ENCODE data around the gene CXCL6.

Gene CXCL6

GRCh38 chr4:73843369-73843768 is 6.9 kb downstream of the CXCL6 start:
- no peak for DNase-seq (ENCODE audit: low spot score)

DNA sequence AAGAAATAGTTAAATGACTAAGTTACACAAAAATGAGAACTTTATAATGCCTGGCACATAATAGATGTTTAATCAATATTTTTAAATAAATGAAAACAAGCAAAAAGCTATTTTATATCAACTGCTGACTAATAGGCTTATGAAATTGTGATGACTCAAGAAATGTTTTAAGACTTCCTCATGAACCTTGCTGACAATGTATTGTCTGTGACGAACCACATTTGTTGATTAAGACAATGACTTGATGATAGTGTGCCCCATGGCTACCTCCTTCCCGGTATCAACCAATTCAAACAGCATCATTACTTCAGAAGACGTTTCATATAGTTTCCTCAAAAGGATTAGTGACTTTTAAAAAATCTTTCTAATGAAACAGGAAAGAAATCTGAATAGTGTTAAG is 7.9 kb downstream of the CXCL6 start:
- DNase-seq (ENCODE audit: low spot score) = no peak

GRCh38 chr4:73844806-73845205 is 8.3 kb downstream of the CXCL6 start:
- no peak for DNase-seq (ENCODE audit: low spot score)

GRCh38 chr4:73847526-73848182 is 11.2 kb downstream of the CXCL6 start:
- no peak for DNase-seq (ENCODE audit: low spot score)

DNA sequence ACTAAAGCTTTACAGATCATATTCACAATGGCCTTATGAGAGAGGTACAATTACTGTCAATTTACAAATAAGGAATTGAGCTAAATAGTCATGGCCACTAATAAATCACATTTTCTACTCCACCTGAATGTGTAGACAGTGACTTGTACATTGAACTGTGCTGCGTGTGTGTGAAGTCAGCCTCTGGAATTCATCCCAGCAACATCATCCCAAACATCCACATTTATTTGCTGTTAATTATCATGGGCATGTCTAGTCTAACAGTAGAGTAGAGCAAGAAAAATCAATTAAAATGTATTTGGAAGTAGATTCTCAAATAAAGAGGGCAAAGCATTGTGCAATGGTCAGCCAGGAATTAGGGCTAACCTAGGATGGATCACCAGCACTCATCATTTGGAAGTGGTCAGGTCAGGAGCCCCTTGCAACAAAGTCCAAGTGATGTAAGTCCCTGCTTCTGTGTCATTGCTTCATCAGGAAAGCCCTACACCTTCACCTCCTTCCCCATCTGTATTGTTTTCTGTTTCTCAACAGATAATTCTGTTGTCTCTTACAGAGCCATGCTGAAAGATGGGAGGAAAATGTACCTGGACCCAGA is 11.8 kb downstream of the CXCL6 start:
- no peak for DNase-seq (ENCODE audit: low spot score)

DNA sequence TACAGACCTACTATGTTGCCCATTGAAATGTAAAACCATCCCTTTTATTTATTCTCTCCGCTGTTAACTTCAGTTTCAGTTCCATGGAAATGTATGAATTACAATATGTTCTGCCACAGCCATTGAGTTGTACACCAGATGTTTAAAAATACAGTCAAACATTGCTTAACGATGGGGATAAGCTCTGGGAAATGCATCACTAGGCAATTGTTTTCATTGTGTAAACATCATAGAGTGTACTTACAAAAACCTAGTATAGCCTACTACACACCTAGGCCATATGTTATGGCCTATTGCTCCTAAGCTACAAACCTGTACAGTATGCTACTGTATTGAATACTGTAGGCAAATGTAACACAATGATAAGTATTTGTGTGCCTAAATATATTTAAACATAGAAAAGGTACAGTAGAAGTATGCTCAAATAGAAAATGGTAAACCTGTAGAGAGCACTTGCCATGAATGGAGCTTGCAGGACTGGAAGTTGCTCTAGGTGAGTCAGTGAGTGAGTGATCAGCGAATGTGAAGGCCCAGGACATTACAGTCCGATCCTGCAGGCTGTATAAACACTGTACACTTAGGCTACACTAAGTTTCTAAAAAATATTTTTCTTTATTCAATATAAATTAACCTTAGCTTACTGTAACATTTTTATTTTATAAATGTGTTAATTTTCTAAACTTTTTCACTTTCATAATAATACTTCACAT is 13.9 kb downstream of the CXCL6 start:
- no peak for DNase-seq (ENCODE audit: low spot score)

GRCh38 chr4:73851293-73851692 is 14.8 kb downstream of the CXCL6 start:
- DNase-seq (ENCODE audit: low spot score) = no peak

DNA sequence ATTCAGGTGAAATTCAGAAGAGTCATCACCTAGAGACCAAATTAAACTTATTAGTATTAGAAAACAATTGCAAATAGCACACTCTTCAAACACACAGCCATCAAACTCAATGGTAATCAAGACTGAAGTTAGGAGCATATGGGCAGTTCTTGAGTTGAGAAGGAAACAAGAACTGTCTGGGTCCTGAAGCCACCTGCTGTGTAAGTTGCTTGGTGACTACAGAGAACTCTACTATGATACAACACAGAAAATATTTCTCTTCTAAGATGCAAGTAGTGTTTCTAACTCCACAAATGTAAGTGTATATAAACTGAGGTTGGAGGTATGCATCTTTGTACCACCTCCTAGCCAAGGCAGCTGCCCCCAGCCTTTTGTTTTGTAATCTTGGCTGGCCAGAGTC is 16.3 kb downstream of the CXCL6 start:
- DNase-seq (ENCODE audit: low spot score) = no peak

- no peak for DNase-seq (ENCODE audit: low spot score)
Observed at GRCh38 chr4:73853246-73853704, 16.8 kb downstream of the CXCL6 start, which contains the start of gene PF4V1. PF4V1 (plus strand) TSS chr4:73853296; CDS start chr4:73853363, 67 bp downstream.

DNA sequence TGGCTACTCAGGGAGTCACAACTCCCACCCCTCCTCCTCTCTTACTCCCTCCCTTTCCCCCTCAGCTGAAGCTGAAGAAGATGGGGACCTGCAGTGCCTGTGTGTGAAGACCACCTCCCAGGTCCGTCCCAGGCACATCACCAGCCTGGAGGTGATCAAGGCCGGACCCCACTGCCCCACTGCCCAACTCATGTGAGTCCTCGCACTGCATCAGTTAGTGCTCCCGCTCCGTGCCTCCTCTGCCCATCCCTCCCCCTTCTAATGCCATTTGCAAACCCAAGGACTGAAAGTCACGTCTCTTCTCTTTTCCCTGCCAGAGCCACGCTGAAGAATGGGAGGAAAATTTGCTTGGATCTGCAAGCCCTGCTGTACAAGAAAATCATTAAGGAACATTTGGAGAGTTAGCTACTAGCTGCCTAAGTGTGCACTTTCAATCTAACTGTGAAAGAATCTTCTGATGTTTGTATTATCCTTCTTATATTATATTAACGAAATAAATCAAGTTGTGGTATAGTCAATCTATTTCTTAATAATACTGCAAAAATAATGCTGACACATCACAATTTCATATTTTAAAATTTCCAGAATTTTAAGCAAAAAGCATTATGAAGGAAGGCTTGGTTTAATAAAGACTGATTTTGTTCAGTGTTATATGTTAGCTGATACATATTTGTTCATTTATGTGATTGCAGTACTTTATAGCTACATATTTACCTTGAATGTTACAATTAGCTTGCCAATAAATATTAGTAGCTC is 17.4 kb downstream of the CXCL6 start:
- no peak for DNase-seq (ENCODE audit: low spot score)

- DNase-seq (ENCODE audit: low spot score) = no peak
Observed at GRCh38 chr4:73855406-73855805, 18.9 kb downstream of the CXCL6 start.

DNA sequence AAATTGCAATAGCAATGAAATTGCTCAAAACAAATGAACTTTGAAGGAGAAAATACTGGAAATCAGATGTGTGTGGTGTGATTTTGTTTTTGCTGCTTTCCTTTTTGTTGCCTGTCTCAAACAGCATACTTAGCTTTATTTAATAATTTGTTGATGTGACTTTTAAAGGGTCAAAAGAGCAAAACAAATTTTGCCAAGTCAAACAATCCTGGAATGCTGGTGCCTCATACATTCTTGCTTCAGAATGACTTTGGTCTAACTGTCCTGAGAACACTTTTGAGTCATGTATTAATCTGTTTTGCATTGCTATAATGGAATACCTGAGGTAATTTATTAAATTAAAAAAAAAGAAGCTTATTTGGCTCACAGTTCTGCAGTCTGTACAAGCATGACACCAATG is 20.0 kb downstream of the CXCL6 start:
- DNase-seq (ENCODE audit: low spot score) = no peak

DNA sequence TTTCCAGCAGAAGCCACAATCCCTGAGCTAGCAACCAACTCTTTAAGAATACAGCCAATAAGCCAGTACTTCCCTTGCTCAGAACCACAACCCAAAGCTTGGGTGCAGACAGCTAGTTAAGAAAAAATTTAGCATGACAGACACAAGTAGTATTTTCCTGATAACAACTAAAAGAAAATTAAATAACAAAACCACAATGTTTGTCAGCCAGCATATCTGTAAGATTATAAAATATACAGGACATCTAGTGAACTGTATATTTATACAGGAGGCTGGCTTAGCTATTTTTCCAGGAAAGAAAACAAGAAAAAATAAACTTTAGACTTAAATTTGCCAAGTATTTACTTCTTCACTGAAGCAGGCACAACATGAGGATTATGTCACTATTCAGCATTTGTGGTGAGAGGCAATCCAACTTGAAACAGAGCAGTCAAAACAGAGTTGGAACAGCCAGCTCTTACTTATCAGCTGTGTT is 23.2 kb downstream of the CXCL6 start:
- DNase-seq (ENCODE audit: low spot score) = no peak

DNA sequence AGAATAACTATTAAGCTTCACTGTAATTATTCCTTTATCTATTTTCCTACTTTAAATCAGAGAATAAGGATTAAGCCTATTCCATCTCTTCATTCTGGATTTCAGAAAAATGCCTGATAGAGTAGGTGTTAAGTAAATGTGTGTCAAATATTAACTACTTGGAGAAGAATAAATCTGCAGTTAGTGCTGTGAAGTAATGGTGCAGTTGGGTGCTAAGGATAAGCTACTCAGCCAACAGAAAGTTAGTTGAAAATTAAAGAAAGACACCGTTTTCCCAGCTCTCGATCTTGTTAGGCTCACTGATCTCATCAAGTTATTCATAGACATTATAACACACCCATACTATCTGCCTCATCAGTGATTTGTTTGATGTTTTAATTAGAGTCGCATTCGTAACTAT is 23.7 kb downstream of the CXCL6 start:
- no peak for DNase-seq (ENCODE audit: low spot score)

DNA sequence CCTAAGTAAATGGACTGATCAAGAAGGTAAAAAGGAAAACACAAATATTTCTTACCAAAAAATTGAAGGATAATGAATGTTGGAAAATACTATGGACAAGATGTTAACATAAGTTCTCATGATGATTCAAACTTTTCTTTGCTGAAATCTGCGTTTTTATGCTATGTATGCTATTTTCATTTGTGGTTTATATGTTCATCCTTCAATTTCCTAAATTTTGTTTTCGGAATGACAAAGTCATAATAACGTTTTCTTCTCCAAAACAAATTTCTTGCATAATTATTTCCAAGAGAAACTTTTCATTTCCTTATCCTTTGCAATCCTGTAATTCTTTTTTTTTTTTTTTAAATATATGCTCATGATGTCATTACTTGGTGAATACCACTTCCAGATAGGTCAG is 24.4 kb downstream of the CXCL6 start:
- DNase-seq (ENCODE audit: low spot score) = no peak

GRCh38 chr4:73862322-73862721 is 25.8 kb downstream of the CXCL6 start:
- no peak for DNase-seq (ENCODE audit: low spot score)

DNA sequence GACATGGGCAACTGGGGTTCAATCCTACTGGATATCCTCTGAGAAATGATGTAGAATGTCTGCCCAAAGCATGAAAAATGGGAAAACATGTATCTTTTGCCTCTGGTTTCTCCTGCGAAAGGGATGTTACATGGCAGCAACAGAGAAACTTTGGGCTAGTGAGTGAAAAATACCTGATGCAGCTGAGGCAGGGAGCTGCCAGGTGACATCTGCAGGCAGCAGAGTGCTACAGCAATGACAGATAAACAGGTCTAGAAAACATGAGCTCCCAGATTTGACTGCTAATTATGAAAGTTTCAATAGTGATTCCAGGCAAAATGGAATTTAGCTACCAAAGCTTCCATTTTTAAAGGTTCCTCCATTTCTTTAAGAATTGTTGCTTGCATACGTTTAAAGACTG is 27.9 kb downstream of the CXCL6 start:
- no peak for DNase-seq (ENCODE audit: low spot score)

DNA sequence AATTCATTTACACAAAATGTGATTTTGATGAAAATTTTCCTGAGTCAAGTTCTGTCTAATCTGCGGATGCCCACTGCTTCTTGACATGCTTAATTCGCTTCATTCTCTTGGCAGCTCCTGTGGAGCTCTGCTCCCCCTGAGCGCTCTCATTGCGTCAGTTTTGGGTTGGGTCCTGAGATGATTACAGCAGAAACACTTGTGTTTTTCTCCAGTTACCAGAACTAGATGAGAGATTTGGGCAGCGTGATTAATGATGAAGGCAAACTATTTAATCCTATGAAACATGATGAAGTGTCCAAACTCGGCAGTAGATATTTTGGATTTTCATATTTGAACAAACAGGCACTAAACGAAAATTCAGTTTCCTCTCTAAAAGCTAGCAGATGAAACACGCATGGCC is 28.5 kb downstream of the CXCL6 start:
- DNase-seq (ENCODE audit: low spot score) = no peak

DNA sequence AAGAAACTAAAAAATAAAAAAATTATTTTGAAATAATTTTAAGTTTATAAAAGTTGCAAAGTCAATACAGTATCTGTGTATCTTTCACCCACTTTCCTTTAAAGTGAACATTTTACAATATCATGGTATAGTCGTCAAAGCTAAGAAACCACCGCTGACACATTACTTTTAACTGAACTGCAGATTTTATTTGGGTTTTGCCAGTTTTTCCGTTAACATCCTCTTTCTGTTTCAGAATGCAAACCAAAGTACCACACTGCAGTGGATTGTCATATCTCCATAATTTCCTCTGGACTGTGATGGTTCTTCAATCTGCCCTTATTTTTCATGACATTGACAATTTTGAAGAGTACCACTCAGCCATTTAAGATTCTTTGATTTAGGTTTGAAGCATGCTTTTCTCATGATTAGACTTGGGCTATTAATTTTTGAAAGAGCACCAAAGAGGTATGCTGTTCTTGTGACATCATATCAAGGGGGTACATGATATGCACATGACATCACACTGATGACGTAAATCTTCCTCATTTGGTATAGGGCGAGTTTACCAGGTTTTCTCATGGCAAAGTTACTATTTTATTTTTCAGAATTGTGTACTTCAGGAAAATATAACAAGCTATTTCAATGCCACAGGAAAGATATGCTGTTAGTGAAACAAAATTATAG is 29.1 kb downstream of the CXCL6 start:
- DNase-seq (ENCODE audit: low spot score) = no peak

DNA sequence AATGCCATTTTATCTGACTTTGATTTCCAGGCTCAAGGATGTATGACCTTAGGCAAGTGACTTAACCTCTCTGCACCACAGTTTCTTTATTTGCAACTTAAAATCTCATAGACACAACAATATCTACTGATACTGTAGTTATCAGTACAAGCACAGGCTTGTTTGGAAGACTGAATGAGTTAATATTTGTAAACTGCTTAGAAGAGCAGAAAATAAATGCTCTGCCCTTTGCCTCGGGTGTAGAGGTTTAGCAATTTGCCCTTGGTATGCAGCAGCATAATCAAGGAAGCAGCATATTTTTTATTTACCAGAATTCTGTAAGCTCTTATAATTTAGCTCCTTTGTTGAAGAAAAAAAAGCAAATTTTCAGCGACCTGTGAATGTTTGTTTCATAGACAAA is 29.8 kb downstream of the CXCL6 start:
- no peak for DNase-seq (ENCODE audit: low spot score)

GRCh38 chr4:73867783-73868182 is 31.3 kb downstream of the CXCL6 start:
- no peak for DNase-seq (ENCODE audit: low spot score)

All from hematopoietic multipotent progenitor cell treated with erythropoietin and hydrocortisone succinate and interleukin-3 and kit ligand, for 15 days (in vitro differentiated cells).